PC-9 (cell line): ENCODE measurements around the gene MSANTD2. TPM values are rescaled to one million over a fixed set of nuclear protein-coding genes. Genes with fewer than 3 reads are reported as not detected.

Experiments used
- BruUV-seq: library from RNA; stranded (reverse); fragments of 400-500 nt; replicated peaks from 2 replicates; lab custom pipeline; 2021; lab: Mats Ljungman, UMichigan
- CTCF ChIA-PET: fragments of 300-600 bp; sonication (Branson Sonifier 250); formaldehyde crosslinking; loops from one replicate; lab custom pipeline; 2022; ENCODE audit warnings: antibody characterized with exemption; lab: Charles Lee
- POLR2A ChIA-PET: fragments of 300-600 bp; sonication (Branson Sonifier 250); formaldehyde crosslinking; loops from one replicate; lab custom pipeline; 2022; ENCODE audit warnings: antibody characterized with exemption; ENCODE audit not compliant: unreplicated experiment; lab: Charles Lee
- DNase-seq, 2 experiments: peaks; one replicate each; pipeline versions ENCODE4 v3.0.0 to v3.0.0-alpha.2; 2015 to 2022; ENCODE audit warnings: mixed read lengths in 1 of 2
- H2AFZ ChIP-seq: fragments of 200-600 bp; sonication (generic); 2 replicates; pipeline ENCODE4 v1.8.1; 2017; ENCODE audit warnings: antibody characterized with exemption
- H3F3A ChIP-seq: fragments of 200-600 bp; sonication (generic); 2 replicates; pipeline ENCODE4 v1.8.1; 2017; ENCODE audit warnings: antibody characterized with exemption, mild to moderate bottlenecking, low read depth; ENCODE audit not compliant: insufficient read depth
- H3K27ac ChIP-seq: fragments of 200-600 bp; sonication (generic); 2 replicates; pipeline ENCODE4 v1.6.1; 2016; ENCODE audit warnings: mixed run types
- H3K27me3 ChIP-seq: fragments of 200-600 bp; sonication (generic); 2 replicates; pipeline ENCODE4 v1.6.1; 2016; ENCODE audit warnings: low read depth, mixed run types; ENCODE audit not compliant: insufficient read depth
- H3K36me3 ChIP-seq: fragments of 200-600 bp; sonication (generic); 2 replicates; pipeline ENCODE4 v1.6.1; 2016; ENCODE audit warnings: low read depth, mixed run types
- H3K4me1 ChIP-seq: fragments of 200-600 bp; sonication (generic); replicated peaks from 2 replicates; pipeline ENCODE4 v1.6.1; 2016; ENCODE audit warnings: mixed run types; ENCODE audit not compliant: insufficient read depth
- H3K4me2 ChIP-seq: fragments of 200-600 bp; sonication (generic); 2 replicates; pipeline ENCODE4 v1.6.1; 2017; ENCODE audit warnings: mixed run types
- H3K4me3 ChIP-seq: fragments of 200-600 bp; sonication (generic); 2 replicates; pipeline ENCODE4 v1.6.1; 2016; ENCODE audit warnings: mixed run types
- H3K79me2 ChIP-seq: fragments of 200-600 bp; sonication (generic); 2 replicates; pipeline ENCODE4 v1.6.1; 2017; ENCODE audit warnings: low read depth, mixed run types
- H3K9me2 ChIP-seq: fragments of 200-600 bp; sonication (generic); 2 replicates; pipeline ENCODE4 v1.8.1; 2017; ENCODE audit warnings: mild to moderate bottlenecking; ENCODE audit not compliant: insufficient read depth
- H3K9me3 ChIP-seq: fragments of 200-600 bp; sonication (generic); 2 replicates; pipeline ENCODE4 v1.8.1; 2016; ENCODE audit warnings: low read depth; ENCODE audit not compliant: insufficient read depth
- H4K20me1 ChIP-seq: fragments of 200-600 bp; sonication (generic); 2 replicates; pipeline ENCODE4 v1.8.1; 2017; ENCODE audit not compliant: insufficient read depth
- EZH2 ChIP-seq: fragments of 200-600 bp; sonication (generic); IDR thresholded peaks from 2 replicates; pipeline ENCODE4 v1.8.0; 2017; ENCODE audit warnings: antibody characterized with exemption, low read depth
- intact Hi-C: fragments of 100-400 bp; cut with micrococcal nuclease; formaldehyde crosslinking; loops from one replicate; pipeline ENCODE4 v1.10.0; 2022; ENCODE audit not compliant: unreplicated experiment
- total RNA-seq: library from RNA; stranded (reverse); gene quantifications from 2 replicates; pipeline ENCODE4 v1.2.3, GENCODE V29; 2021
- TF ChIP-seq, protein P1 (sequence below): fragments of 200-600 bp; sonication (generic); conservative IDR thresholded peaks from 2 replicates; pipeline ENCODE4 v1.6.1; 2017; ENCODE audit warnings: mixed run types, antibody characterized with exemption, mild to moderate bottlenecking, moderate library complexity

Gene MSANTD2
- total RNA-seq, 1 experiment from 2014 or later, result 16.9 TPM

DNA sequence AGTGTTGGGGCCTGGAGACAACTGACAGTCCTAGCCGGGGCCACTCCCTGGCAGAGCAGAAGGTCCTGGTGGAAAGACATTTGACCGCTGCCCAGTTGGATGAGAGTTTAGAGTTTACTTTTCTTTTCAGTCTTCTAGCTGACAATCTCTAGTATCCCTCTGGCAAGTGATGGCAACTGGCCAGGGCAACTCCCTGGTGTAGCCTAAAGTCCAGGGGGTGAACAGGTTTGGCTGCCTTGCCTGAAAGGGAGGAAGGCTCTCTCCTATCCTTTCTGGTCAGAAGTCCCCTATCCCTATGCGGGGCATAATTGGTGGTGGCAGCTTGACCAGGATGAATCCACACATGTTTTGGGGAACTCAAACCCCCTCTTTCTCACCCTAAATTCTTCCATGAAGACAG lies 16.8 kb upstream of the MSANTD2 start:
- H3K27ac ChIP-seq, result no peak overlapping the region
- no peak overlapping the region for H3K4me3 ChIP-seq
- TF ChIP-seq EZH2, result no peak
- TF ChIP-seq, protein P1, sequence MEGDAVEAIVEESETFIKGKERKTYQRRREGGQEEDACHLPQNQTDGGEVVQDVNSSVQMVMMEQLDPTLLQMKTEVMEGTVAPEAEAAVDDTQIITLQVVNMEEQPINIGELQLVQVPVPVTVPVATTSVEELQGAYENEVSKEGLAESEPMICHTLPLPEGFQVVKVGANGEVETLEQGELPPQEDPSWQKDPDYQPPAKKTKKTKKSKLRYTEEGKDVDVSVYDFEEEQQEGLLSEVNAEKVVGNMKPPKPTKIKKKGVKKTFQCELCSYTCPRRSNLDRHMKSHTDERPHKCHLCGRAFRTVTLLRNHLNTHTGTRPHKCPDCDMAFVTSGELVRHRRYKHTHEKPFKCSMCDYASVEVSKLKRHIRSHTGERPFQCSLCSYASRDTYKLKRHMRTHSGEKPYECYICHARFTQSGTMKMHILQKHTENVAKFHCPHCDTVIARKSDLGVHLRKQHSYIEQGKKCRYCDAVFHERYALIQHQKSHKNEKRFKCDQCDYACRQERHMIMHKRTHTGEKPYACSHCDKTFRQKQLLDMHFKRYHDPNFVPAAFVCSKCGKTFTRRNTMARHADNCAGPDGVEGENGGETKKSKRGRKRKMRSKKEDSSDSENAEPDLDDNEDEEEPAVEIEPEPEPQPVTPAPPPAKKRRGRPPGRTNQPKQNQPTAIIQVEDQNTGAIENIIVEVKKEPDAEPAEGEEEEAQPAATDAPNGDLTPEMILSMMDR, result no peak
- H3K36me3 ChIP-seq, result no peaks in the 10 kb centered on the region
- peak overlapping the region; percentile 7; the same call in 1 of the 2 replicates for H3K4me2 ChIP-seq
- H3K9me3 ChIP-seq, result no peaks in the 10 kb centered on the region
- H4K20me1 ChIP-seq, result no peaks in the 10 kb centered on the region
- POLR2A ChIA-PET, result no interaction called here
- peaks cover 14% of the 10 kb centered on the region for H3F3A ChIP-seq
- no peaks in the 10 kb centered on the region for H3K27me3 ChIP-seq
- DNase-seq, result peak in 1 of 2 experiments; percentile 7
- intact Hi-C loops, result no loop called here
- H3K4me1 ChIP-seq, result peaks cover 42% of the 10 kb centered on the region
- CTCF ChIA-PET, result no interaction called here
- H3K9me2 ChIP-seq, result no peaks in the 10 kb centered on the region; the same call in 1 of the 2 replicates
- H3K79me2 ChIP-seq, result no peaks in the 10 kb centered on the region
- no peak overlapping the region for H2AFZ ChIP-seq
- BruUV-seq, result no TSS peak

DNA sequence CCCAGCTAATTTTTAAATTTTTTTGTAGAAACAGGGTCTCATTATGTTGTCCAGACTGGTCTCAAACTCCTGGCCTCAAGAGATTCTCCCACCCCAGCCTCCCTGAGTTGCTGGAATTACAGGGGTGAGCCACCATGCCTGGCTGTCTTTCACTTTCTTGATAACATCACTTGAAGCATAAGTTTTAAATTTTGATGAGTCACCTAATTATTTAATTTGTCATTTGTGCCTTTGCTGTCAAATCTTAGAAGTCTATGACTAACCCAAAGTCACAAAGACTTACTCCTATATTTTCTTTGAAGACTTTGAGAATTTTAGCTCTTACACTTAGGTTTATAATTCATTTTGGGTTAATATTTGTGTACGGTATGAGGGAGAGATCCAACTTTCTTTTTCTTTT lies 14.5 kb upstream of the MSANTD2 start:
- H3K27me3 ChIP-seq, result no peaks in the 10 kb centered on the region
- ChIA-PET POLR2A (interaction anchor here (0.7 kb wide), 1 partner anchor 141 kb away, joined by 4 read pairs; no protein-coding TSS in a partner anchor), CTCF (no interaction called here)
- intact Hi-C loops, result no loop called here
- BruUV-seq, result no TSS peak
- no peak overlapping the region for H3K4me3 ChIP-seq
- H2AFZ ChIP-seq, result no peak overlapping the region
- no peak overlapping the region for H3K27ac ChIP-seq
- H3K4me1 ChIP-seq, result peaks cover 47% of the 10 kb centered on the region
- TF ChIP-seq EZH2, result no peak
- TF ChIP-seq, protein P1, result no peak
- no peaks in the 10 kb centered on the region; the same call in 1 of the 2 replicates for H3K9me2 ChIP-seq
- H3F3A ChIP-seq, result peaks cover 17% of the 10 kb centered on the region
- H3K79me2 ChIP-seq, result no peaks in the 10 kb centered on the region
- no peaks in the 10 kb centered on the region for H3K36me3 ChIP-seq
- H3K4me2 ChIP-seq, result no peak overlapping the region
- no peaks in the 10 kb centered on the region for H3K9me3 ChIP-seq
- no peaks in the 10 kb centered on the region for H4K20me1 ChIP-seq
- DNase-seq, result peak in 1 of 2 experiments; percentile 51

DNA sequence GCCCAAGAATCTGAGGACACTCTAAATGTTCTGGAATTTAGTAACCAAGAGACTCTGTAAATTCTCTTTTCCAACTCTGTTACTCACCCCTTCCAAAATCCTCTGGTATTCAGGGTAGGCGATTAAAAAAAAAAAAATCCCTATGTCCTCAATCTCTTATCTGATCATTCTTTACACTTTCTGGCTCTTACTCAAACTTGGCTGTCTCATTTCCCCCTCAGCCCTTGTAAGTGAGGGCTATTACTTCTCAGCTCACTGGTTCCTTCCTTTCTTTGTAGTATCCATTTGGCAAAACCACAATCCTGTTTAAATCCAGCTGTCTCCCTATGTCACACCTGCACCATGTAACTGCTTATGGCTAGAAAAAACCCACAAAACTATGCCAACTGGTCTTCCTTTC lies 12.7 kb upstream of the MSANTD2 start:
- peaks cover 47% of the 10 kb centered on the region for H3K4me1 ChIP-seq
- no peaks in the 10 kb centered on the region for H3K79me2 ChIP-seq
- no peaks in the 10 kb centered on the region for H4K20me1 ChIP-seq
- H3K27me3 ChIP-seq, result no peaks in the 10 kb centered on the region
- H3K9me3 ChIP-seq, result no peaks in the 10 kb centered on the region
- H3K9me2 ChIP-seq, result no peaks in the 10 kb centered on the region; the same call in 1 of the 2 replicates
- ChIA-PET POLR2A (no interaction called here), CTCF (no interaction called here)
- TF ChIP-seq, protein P1, result no peak
- no peak for TF ChIP-seq EZH2
- H3K27ac ChIP-seq, result peak overlapping the region; percentile 0; the same call in 1 of the 2 replicates
- peak in 1 of 2 experiments; percentile 86 for DNase-seq
- no peaks in the 10 kb centered on the region for H3K36me3 ChIP-seq
- H3F3A ChIP-seq, result peaks cover 17% of the 10 kb centered on the region
- no peak overlapping the region for H2AFZ ChIP-seq
- no TSS peak for BruUV-seq
- H3K4me3 ChIP-seq, result no peak overlapping the region
- H3K4me2 ChIP-seq, result peak overlapping the region; percentile 12
- intact Hi-C loops, result no loop called here
